Astrocyte (in vitro differentiated cells and primary cell): Measurements from ENCODE around the gene NAV2. TPM values are rescaled to one million over a fixed set of nuclear protein-coding genes. Genes with fewer than 3 reads are reported as not detected.

ENCODE experiments used
- DNase-seq: peaks from one replicate; pipeline ENCODE4 v3.0.0-alpha.2; 2010; ENCODE audit warnings: low read depth
- FAIRE-seq: peaks from 2 replicates; lab custom pipeline; 2011; peaks lifted over from hg19 to GRCh38; lab: Jason Lieb, UNC
- H2AFZ ChIP-seq: 2 replicates; pipeline ENCODE4 v1.6.0; 2012; ENCODE audit warnings: low read depth, low read length, inconsistent platforms
- H3K27ac ChIP-seq: 2 replicates; pipeline ENCODE4 v1.5.1; 2011; ENCODE audit warnings: low read depth, low read length, inconsistent platforms
- H3K27me3 ChIP-seq: 2 replicates; pipeline ENCODE4 v1.6.0; 2011; ENCODE audit warnings: low read length, inconsistent platforms; ENCODE audit not compliant: insufficient read depth
- H3K36me3 ChIP-seq: 2 replicates; pipeline ENCODE4 v1.5.1; 2011; ENCODE audit warnings: low read length, inconsistent platforms; ENCODE audit not compliant: insufficient read depth
- H3K4me1 ChIP-seq: 2 replicates; pipeline ENCODE4 v1.5.1; 2011; ENCODE audit warnings: low read length, inconsistent platforms; ENCODE audit not compliant: insufficient read depth
- H3K4me2 ChIP-seq: 2 replicates; pipeline ENCODE4 v1.6.0; 2012; ENCODE audit warnings: low read length, inconsistent platforms
- H3K4me3 ChIP-seq: 2 replicates; pipeline ENCODE4 v1.5.1; 2011; ENCODE audit warnings: low read depth, mild to moderate bottlenecking, low read length, inconsistent platforms; ENCODE audit not compliant: insufficient read depth
- H3K79me2 ChIP-seq: 2 replicates; pipeline ENCODE4 v1.6.0; 2012; ENCODE audit warnings: mild to moderate bottlenecking, low read length, inconsistent platforms; ENCODE audit not compliant: insufficient read depth
- H3K9ac ChIP-seq: 2 replicates; pipeline ENCODE4 v1.6.0; 2012; ENCODE audit warnings: mild to moderate bottlenecking, low read length, inconsistent platforms
- H3K9me3 ChIP-seq: 2 replicates; pipeline ENCODE4 v1.5.1; 2012; ENCODE audit warnings: low read depth, mild to moderate bottlenecking, low read length, inconsistent platforms; ENCODE audit not compliant: insufficient read depth
- H4K20me1 ChIP-seq: 2 replicates; pipeline ENCODE4 v1.6.0; 2012; ENCODE audit warnings: low read length, inconsistent platforms; ENCODE audit not compliant: insufficient read depth
- H3K27ac Mint-ChIP-seq: one replicate; pipeline ENCODE4 v1.8.0; 2021; ENCODE audit warnings: mild to moderate bottlenecking, mixed read lengths; ENCODE audit not compliant: unreplicated experiment
- H3K27me3 Mint-ChIP-seq: one replicate; pipeline ENCODE4 v1.8.0; 2021; ENCODE audit warnings: low read depth, mixed read lengths; ENCODE audit not compliant: unreplicated experiment
- H3K36me3 Mint-ChIP-seq: one replicate; pipeline ENCODE4 v1.8.0; 2021; ENCODE audit warnings: low read depth, mixed read lengths; ENCODE audit not compliant: unreplicated experiment
- H3K4me1 Mint-ChIP-seq: one replicate; pipeline ENCODE4 v1.8.0; 2021; ENCODE audit warnings: low read depth, mixed read lengths; ENCODE audit not compliant: unreplicated experiment
- H3K4me3 Mint-ChIP-seq: one replicate; pipeline ENCODE4 v1.8.0; 2021; ENCODE audit warnings: mild to moderate bottlenecking, moderate library complexity, mixed read lengths; ENCODE audit not compliant: unreplicated experiment
- H3K9me3 Mint-ChIP-seq: one replicate; pipeline ENCODE4 v1.8.0; 2021; ENCODE audit warnings: mild to moderate bottlenecking, mixed read lengths; ENCODE audit not compliant: unreplicated experiment
- CTCF ChIP-seq: IDR thresholded peaks from 2 replicates; pipeline ENCODE4 v1.5.1; 2011; ENCODE audit warnings: low read depth, mild to moderate bottlenecking, inconsistent platforms, low read length, moderate library complexity; ENCODE audit not compliant: insufficient read depth
- EZH2 ChIP-seq: IDR thresholded peaks from 2 replicates; pipeline ENCODE4 v1.6.1; 2012; ENCODE audit warnings: mild to moderate bottlenecking, low read length, inconsistent platforms; ENCODE audit not compliant: insufficient read depth
- total RNA-seq: library from RNA; stranded (reverse); gene quantifications from 2 replicates; pipeline ENCODE4 v1.2.1, GENCODE V29; 2021

The NAV2 gene
- total RNA-seq, 1 donor from 2014 or later: 20.6 TPM

- Histone ChIP-seq H2AFZ (no peak overlapping the region), H3K9me3 (no peaks in the 10 kb centered on the region), H4K20me1 (peaks cover 68% of the 10 kb centered on the region), H3K9ac (no peak overlapping the region), H3K27me3 (no peaks in the 10 kb centered on the region), H3K4me3 (no peak overlapping the region), H3K36me3 (no peaks in the 10 kb centered on the region), H3K27ac (no peak overlapping the region), H3K79me2 (peaks cover 8% of the 10 kb centered on the region), H3K4me1 (no peaks in the 10 kb centered on the region), H3K4me2 (no peak overlapping the region)
- H3K9me3 Mint-ChIP-seq: no peaks in the 10 kb centered on the region
- DNase-seq: no peak
- H3K36me3 Mint-ChIP-seq: peaks cover 1% of the 10 kb centered on the region
- peaks cover 18% of the 10 kb centered on the region for H3K4me1 Mint-ChIP-seq
- TF ChIP-seq CTCF: no peak
- no peak for TF ChIP-seq EZH2
- no peak overlapping the region for H3K27ac Mint-ChIP-seq
- FAIRE-seq: no peak
- no peak overlapping the region for H3K4me3 Mint-ChIP-seq
- H3K27me3 Mint-ChIP-seq: peaks cover 4% of the 10 kb centered on the region
Measured at GRCh38 chr11:19821993-19822392, 109.4 kb downstream of the NAV2 start.

- DNase-seq (no peak), FAIRE-seq (no peak)
- Histone ChIP-seq H3K9ac (no peak overlapping the region), H3K4me3 (no peak overlapping the region), H3K36me3 (no peaks in the 10 kb centered on the region), H2AFZ (no peak overlapping the region), H3K9me3 (no peaks in the 10 kb centered on the region), H3K27me3 (no peaks in the 10 kb centered on the region), H3K79me2 (peaks cover 7% of the 10 kb centered on the region), H3K4me2 (no peak overlapping the region), H3K4me1 (no peaks in the 10 kb centered on the region), H4K20me1 (peaks cover 64% of the 10 kb centered on the region), H3K27ac (no peak overlapping the region)
- TF ChIP-seq EZH2 (no peak), CTCF (no peak)
- no peaks in the 10 kb centered on the region for H3K9me3 Mint-ChIP-seq
- H3K27me3 Mint-ChIP-seq: peaks cover 4% of the 10 kb centered on the region
- no peak overlapping the region for H3K4me3 Mint-ChIP-seq
- H3K36me3 Mint-ChIP-seq: peaks cover 1% of the 10 kb centered on the region
- no peak overlapping the region for H3K27ac Mint-ChIP-seq
- H3K4me1 Mint-ChIP-seq: peaks cover 18% of the 10 kb centered on the region
Measured at GRCh38 chr11:19822531-19822930, 109.9 kb downstream of the NAV2 start.

- H3K4me2 ChIP-seq: no peak overlapping the region
- H2AFZ ChIP-seq: no peak overlapping the region
- Mint-ChIP-seq H3K4me1 (peaks cover 2% of the 10 kb centered on the region), H3K27ac (no peak overlapping the region), H3K27me3 (peaks cover 4% of the 10 kb centered on the region), H3K36me3 (peaks cover 1% of the 10 kb centered on the region), H3K9me3 (no peaks in the 10 kb centered on the region), H3K4me3 (no peak overlapping the region)
- H4K20me1 ChIP-seq: peaks cover 44% of the 10 kb centered on the region
- H3K9ac ChIP-seq: no peak overlapping the region
- H3K27ac ChIP-seq: no peak overlapping the region
- no peaks in the 10 kb centered on the region for H3K27me3 ChIP-seq
- no peaks in the 10 kb centered on the region for H3K36me3 ChIP-seq
- no peak overlapping the region for H3K4me3 ChIP-seq
- H3K79me2 ChIP-seq: no peaks in the 10 kb centered on the region
- no peak for TF ChIP-seq CTCF
- no peak for TF ChIP-seq EZH2
- no peak for DNase-seq
- H3K9me3 ChIP-seq: no peaks in the 10 kb centered on the region
- FAIRE-seq: no peak
- no peaks in the 10 kb centered on the region for H3K4me1 ChIP-seq
Measured at GRCh38 chr11:19826606-19827005, 114.0 kb downstream of the NAV2 start.
